Stomach (tissue), 9 donors: Measurements from ENCODE around the gene HLA-DOB. TPM values are rescaled to one million over a fixed set of nuclear protein-coding genes. Genes with fewer than 3 reads are reported as not detected.

Experiments used
- DNase-seq, 2 donors: peaks; one replicate each; pipeline versions ENCODE4 v3.0.0 to v3.0.0-alpha.2; 2013 to 2019
- H3K27ac ChIP-seq, 5 donors: fragments of 200-600 bp in 4 of 5; sonication (generic) in 4 of 5; one replicate each; pipeline ENCODE4 v1.5.1; 2013 to 2019; ENCODE audit warnings: mild to moderate bottlenecking in 1 of 5, moderate library complexity in 1 of 5
- H3K27me3 ChIP-seq, 3 donors: fragments of 200-600 bp; sonication (generic); one replicate each; pipeline ENCODE4 v1.5.1; 2017 to 2019; ENCODE audit warnings: mixed run types in 1 of 3
- H3K36me3 ChIP-seq, 4 donors: fragments of 200-600 bp; sonication (generic); 1 replicate in 3 of 4; 2 replicates in 1 of 4; pipeline ENCODE4 v1.5.1; 2016 to 2019
- H3K4me1 ChIP-seq, 4 donors: fragments of 200-600 bp; sonication (generic); one replicate each; pipeline ENCODE4 v1.5.1; 2016 to 2019
- H3K4me3 ChIP-seq, 4 donors: fragments of 200-600 bp; sonication (generic) in 3 of 4; one replicate each; pipeline ENCODE4 v1.5.1; 2016 to 2019; ENCODE audit warnings: mild to moderate bottlenecking in 1 of 4
- H3K9me3 ChIP-seq, 4 donors: fragments of 200-600 bp; sonication (generic); one replicate each; pipeline ENCODE4 v1.5.1; 2016 to 2019
- EP300 ChIP-seq: sonication (generic); formaldehyde crosslinking; IDR thresholded peaks from one replicate; pipeline ENCODE4 v1.6.1; 2017; ENCODE audit warnings: antibody characterized with exemption
- POLR2A ChIP-seq, 4 donors: fragments of 450-650 bp; IDR thresholded peaks; one replicate each; pipeline ENCODE4 v1.6.1; 2016; ENCODE audit warnings: antibody characterized with exemption in 4 of 4, control low read depth in 2 of 4, mild to moderate bottlenecking in 1 of 4, moderate library complexity in 1 of 4
- POLR2AphosphoS5 ChIP-seq, 3 donors: sonication (generic); formaldehyde crosslinking; IDR thresholded peaks; one replicate each; pipeline ENCODE4 v1.6.1; 2016; ENCODE audit warnings: antibody characterized with exemption in 3 of 3
- WGBS, 5 donors: extraction: QIAGEN DNeasy Blood & Tissue Kit in 3 of 5; methylation state at CpG; one replicate each; pipeline versions ENCODE4 v1.1.5 to v1.1.7; 2013 to 2018; 5-methylcytosine and 5-hydroxymethylcytosine counted together
- intact Hi-C: fragments of 100-400 bp; cut with DNase I; formaldehyde crosslinking; loops from one replicate; pipeline ENCODE4 v1.15.1; 2023; ENCODE audit warnings: low total_unique reads
- polyA plus RNA-seq, 3 donors: library from polyadenylated mRNA; stranded (reverse); fragments of 200-250 nt; gene quantifications; one replicate each; pipeline ENCODE4 v1.2.3, GENCODE V29; 2013
- total RNA-seq, 5 donors: library from RNA; depleted of rRNA; stranded (reverse); fragments of >200 nt; gene quantifications; one replicate each; pipeline versions ENCODE4 v1.1.0 to v1.2.3, GENCODE V29; 2014 to 2016
- TF ChIP-seq, protein P1 (sequence below), 7 experiments: fragments of 450-650 bp in 4 of 7; fragments of 200-600 bp in 3 of 7; sonication (generic) in 3 of 7; IDR thresholded peaks; one replicate each; pipeline ENCODE4 v1.5.1; 2016 to 2019; ENCODE audit warnings: antibody characterized with exemption in 7 of 7, control low read depth in 2 of 7, mild to moderate bottlenecking in 1 of 7
- donor health status: healthy with polysubstance abuse.
- donor health status: Bipolar disorder and iron deficiency.
- donor health status: healthy.

Gene HLA-DOB
- total and polyA plus RNA-seq, 8 donors = 0.81 to 62.9 (median 2.1) TPM; not detected in 2

DNA sequence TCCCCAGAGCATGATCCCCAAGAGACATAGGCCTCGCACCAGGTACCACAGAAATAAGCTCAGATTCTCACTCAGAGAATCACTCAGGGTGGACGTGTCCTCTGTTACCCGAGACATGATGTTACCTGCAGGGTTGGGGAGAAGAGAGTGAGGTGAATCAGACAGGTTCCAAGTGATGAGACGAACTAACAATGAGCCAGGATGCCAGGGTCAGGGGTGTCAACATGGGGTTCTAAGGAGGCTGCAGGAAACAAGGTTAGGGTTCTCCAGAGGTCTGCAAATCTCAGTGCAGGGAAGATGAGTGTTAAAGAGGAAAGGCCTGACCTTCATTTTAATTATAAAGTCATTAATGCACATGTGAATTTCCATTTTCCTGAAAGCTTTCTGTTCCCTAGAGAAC lies 34.2 kb upstream of the HLA-DOB start:
- H3K27ac ChIP-seq = peak overlapping the region in 3 of 5 donors; percentile 97 to 99 (median 99)
- DNase-seq = no peak
- H3K27me3 ChIP-seq = no peaks in the 10 kb centered on the region
- peaks cover 28 to 63% (median 55%) of the 10 kb centered on the region in 4 donors for H3K36me3 ChIP-seq
- peaks cover 19 to 70% (median 57%) of the 10 kb centered on the region in 4 donors for H3K4me1 ChIP-seq
- TF ChIP-seq POLR2AphosphoS5 (IDR thresholded peaks at IDR 0.05) = no peak
- TF ChIP-seq POLR2A (IDR thresholded peaks at IDR 0.05) = no peak
- no peak for TF ChIP-seq EP300
- TF ChIP-seq, protein P1, sequence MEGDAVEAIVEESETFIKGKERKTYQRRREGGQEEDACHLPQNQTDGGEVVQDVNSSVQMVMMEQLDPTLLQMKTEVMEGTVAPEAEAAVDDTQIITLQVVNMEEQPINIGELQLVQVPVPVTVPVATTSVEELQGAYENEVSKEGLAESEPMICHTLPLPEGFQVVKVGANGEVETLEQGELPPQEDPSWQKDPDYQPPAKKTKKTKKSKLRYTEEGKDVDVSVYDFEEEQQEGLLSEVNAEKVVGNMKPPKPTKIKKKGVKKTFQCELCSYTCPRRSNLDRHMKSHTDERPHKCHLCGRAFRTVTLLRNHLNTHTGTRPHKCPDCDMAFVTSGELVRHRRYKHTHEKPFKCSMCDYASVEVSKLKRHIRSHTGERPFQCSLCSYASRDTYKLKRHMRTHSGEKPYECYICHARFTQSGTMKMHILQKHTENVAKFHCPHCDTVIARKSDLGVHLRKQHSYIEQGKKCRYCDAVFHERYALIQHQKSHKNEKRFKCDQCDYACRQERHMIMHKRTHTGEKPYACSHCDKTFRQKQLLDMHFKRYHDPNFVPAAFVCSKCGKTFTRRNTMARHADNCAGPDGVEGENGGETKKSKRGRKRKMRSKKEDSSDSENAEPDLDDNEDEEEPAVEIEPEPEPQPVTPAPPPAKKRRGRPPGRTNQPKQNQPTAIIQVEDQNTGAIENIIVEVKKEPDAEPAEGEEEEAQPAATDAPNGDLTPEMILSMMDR (IDR thresholded peaks at IDR 0.05) = no peak
- intact Hi-C loops = no loop called here
- peak overlapping the region in 1 of 4 donors; percentile 76 for H3K4me3 ChIP-seq
- H3K9me3 ChIP-seq = no peaks in the 10 kb centered on the region
- 89 to 95% (median 91%) methylated on average over 4 of the region's 4 CpGs for WGBS, 5 donors

DNA sequence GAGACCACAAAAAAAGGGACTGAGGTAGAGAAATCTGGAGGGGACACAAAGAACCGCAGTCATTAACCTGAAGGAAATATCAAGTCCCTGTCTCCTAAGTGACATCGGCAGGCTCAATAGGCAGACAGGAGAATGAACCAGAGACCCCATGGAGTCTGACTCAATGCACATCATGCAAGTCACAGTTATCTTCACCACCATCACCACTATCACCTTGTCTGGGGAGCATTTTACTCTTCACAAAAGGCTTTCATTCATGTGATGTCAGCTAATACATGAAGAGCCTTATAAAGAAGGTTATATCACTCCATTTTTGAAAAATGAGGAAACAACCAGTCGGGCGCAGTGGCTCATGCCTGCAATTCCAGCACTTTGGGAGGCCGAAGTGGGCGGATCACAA lies 32.3 kb upstream of the HLA-DOB start:
- Histone ChIP-seq H3K4me3 (peak overlapping the region in 1 of 4 donors; percentile 7), H3K4me1 (peaks cover 19 to 69% (median 52%) of the 10 kb centered on the region in 4 donors), H3K27ac (peak overlapping the region in 2 of 5 donors; percentile 3 to 7), H3K9me3 (no peaks in the 10 kb centered on the region), H3K36me3 (peaks cover 34 to 71% (median 64%) of the 10 kb centered on the region in 4 donors), H3K27me3 (no peaks in the 10 kb centered on the region)
- 79 to 80% (median 80%) methylated on average over 6 of the region's 6 CpGs for WGBS, 5 donors
- DNase-seq = no peak
- TF ChIP-seq, protein P1 (IDR thresholded peaks at IDR 0.05) = no peak
- TF ChIP-seq POLR2AphosphoS5 (IDR thresholded peaks at IDR 0.05) (no peak), EP300 (no peak), POLR2A (IDR thresholded peaks at IDR 0.05) (no peak)
- intact Hi-C loops = no loop called here

DNA sequence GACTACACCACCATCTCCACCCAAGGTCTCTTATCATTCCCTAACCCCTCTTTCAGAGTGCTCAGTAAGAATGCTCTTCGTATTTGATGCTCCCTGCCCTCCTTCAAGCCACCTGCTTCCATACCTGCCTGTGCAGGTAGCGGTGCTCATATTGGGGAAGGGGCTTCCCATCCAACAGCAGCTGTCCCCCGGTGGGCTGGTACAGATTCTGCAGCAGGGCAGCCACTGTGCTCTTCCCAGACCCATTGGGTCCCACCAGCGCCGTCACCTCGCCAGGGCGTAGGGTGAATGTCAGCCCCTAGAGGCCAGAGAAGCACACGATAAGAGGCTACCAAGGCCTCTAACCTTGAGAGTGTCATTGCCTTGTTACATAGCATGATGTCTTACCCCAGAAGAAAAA lies 31.0 kb upstream of the HLA-DOB start:
- WGBS, 5 donors = 90 to 95% (median 91%) methylated on average over 3 to 8 of the region's 8 CpGs
- no peak for DNase-seq
- no peak overlapping the region for H3K27ac ChIP-seq
- H3K36me3 ChIP-seq = peaks cover 34 to 71% (median 64%) of the 10 kb centered on the region in 4 donors
- H3K4me3 ChIP-seq = peak overlapping the region in 1 of 4 donors; percentile 21
- H3K27me3 ChIP-seq = no peaks in the 10 kb centered on the region
- TF ChIP-seq EP300 = no peak
- TF ChIP-seq, protein P1 (IDR thresholded peaks at IDR 0.05) = no peak
- no peaks in the 10 kb centered on the region for H3K9me3 ChIP-seq
- intact Hi-C loops = no loop called here
- peaks cover 23 to 77% (median 56%) of the 10 kb centered on the region in 4 donors for H3K4me1 ChIP-seq

DNA sequence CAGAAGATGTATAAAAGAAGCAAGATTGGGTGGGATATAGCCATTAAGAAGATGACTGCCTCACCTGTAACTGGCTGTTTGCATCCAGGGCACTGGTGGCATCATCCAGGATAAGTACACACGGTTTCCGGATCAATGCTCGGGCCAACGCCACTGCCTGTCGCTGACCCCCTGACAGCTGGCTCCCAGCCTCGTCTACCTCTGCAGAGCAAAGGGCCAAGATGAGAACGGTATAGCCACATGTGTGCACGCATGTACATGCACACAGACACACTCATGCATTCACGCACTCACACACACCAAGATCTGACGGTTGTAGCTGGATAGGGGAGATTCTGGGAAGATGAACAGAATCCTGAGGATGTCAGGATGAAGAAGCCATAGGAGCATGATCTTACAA lies 30.2 kb upstream of the HLA-DOB start:
- intact Hi-C loops = no loop called here
- WGBS, 5 donors = 92 to 94% (median 93%) methylated on average over 10 of the region's 10 CpGs

More for the DNA sequence above, 30.2 kb upstream of the HLA-DOB start:
- H3K27ac ChIP-seq = no peak overlapping the region
- H3K27me3 ChIP-seq = no peaks in the 10 kb centered on the region
- peaks cover 32 to 77% (median 68%) of the 10 kb centered on the region in 4 donors for H3K36me3 ChIP-seq
- TF ChIP-seq, protein P1 (IDR thresholded peaks at IDR 0.05) = no peak
- TF ChIP-seq POLR2AphosphoS5 (IDR thresholded peaks at IDR 0.05) (no peak), EP300 (no peak), POLR2A (IDR thresholded peaks at IDR 0.05) (no peak)
- DNase-seq = no peak
- H3K4me1 ChIP-seq = peaks cover 24 to 78% (median 56%) of the 10 kb centered on the region in 4 donors
- H3K4me3 ChIP-seq = peak overlapping the region in 1 of 4 donors; percentile 21
- H3K9me3 ChIP-seq = no peaks in the 10 kb centered on the region
